ENCODE data around the gene CALY.
"Not testable (repeated sequence)": the region's sequence is repeated elsewhere in the genome, so short reads cannot be mapped to it uniquely, and the experiment has no call there.

Gene CALY

DNA sequence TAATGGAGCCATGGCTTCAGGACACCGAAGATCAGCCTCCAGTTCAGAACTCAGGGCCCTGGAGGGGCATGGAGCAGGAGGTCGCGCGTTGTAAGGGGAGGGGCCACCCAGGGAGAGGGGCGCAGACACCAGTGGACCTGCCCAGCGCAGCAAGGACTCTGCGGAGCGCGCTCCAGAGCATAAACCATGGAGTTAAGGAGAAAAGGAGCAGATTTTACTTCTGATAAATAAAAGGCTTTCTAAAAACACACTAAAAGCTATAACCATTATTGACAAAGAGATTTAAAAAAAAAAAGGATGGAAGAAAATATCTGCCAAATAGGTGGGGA is 10.5 kb downstream of the CALY start:
- H3K27ac ChIP-seq: peak overlapping the region; percentile 78; the same call in 1 of the 2 replicates
- no peak for TF ChIP-seq ZFX (IDR thresholded peaks at IDR 0.05; ENCODE audit: borderline replicate concordance)
- TF ChIP-seq, protein P1, sequence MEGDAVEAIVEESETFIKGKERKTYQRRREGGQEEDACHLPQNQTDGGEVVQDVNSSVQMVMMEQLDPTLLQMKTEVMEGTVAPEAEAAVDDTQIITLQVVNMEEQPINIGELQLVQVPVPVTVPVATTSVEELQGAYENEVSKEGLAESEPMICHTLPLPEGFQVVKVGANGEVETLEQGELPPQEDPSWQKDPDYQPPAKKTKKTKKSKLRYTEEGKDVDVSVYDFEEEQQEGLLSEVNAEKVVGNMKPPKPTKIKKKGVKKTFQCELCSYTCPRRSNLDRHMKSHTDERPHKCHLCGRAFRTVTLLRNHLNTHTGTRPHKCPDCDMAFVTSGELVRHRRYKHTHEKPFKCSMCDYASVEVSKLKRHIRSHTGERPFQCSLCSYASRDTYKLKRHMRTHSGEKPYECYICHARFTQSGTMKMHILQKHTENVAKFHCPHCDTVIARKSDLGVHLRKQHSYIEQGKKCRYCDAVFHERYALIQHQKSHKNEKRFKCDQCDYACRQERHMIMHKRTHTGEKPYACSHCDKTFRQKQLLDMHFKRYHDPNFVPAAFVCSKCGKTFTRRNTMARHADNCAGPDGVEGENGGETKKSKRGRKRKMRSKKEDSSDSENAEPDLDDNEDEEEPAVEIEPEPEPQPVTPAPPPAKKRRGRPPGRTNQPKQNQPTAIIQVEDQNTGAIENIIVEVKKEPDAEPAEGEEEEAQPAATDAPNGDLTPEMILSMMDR (IDR thresholded peaks at IDR 0.05): no peak

DNA sequence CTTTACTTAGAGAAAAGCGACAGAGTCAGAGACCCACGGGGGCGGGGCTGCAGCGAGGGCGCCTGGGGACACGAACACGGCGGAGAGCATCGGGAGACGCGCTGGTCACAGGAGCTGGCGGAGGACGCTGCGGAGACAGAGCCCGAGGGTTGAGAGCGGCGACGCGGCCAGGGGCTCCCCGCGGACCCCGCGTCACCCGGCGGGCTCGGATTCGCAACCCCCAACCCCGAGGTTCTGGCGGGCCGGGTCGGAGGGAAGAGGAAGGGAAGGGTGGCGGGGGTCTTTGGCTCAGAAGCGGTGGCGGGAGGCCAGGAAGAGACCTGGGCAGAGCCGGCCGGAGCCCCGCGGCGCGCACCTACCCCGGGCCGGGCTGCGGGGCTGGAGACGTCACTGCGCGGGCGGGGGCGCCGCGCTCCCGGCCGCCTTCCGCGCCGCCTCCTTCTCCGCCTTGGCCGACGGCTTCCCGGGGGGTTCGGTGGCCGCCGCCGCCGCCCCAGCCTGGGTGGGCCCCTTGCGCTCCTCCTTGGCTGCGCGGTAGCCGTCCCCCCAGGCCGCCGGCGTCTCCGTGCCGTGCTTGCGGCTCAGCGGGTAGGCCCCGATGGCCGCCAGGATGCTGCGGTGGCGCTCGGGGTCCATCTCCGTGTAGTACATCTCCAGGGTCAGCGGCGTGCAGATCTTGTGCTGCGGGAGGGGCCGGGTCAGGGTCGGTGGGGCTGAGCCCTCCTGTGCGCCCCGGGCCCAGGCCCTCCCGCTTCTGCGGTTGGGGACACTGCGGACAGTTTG is 11.1 kb downstream of the CALY start:
- H3K27ac ChIP-seq: peak overlapping the region; percentile 78
- no peak for TF ChIP-seq ZFX (IDR thresholded peaks at IDR 0.05; ENCODE audit: borderline replicate concordance)
- TF ChIP-seq, protein P1 (IDR thresholded peaks at IDR 0.05): no peak

DNA sequence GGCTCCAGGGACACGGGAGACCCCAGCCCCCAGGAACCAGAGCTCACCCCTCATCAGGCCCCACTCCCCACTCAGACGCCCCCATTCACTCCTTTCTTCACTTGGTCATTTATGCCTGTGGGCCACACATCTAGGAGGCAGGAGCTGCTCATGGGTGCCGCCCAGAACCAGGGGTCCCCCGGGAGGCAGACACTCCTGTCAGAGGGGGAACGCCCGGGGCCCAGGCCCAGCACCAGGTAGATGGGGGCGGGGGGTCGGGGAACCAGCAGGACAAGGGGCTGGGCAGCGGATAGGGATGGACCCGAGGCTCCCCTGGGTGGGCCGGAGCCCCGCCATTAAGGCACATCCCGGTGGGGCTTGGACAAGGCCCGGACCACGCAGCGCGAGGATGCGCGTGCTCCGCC is 11.8 kb downstream of the CALY start:
- TF ChIP-seq, protein P1 (IDR thresholded peaks at IDR 0.05): no peak
- no peak for TF ChIP-seq ZFX (IDR thresholded peaks at IDR 0.05; ENCODE audit: borderline replicate concordance)
- peak overlapping the region; percentile 78 for H3K27ac ChIP-seq

DNA sequence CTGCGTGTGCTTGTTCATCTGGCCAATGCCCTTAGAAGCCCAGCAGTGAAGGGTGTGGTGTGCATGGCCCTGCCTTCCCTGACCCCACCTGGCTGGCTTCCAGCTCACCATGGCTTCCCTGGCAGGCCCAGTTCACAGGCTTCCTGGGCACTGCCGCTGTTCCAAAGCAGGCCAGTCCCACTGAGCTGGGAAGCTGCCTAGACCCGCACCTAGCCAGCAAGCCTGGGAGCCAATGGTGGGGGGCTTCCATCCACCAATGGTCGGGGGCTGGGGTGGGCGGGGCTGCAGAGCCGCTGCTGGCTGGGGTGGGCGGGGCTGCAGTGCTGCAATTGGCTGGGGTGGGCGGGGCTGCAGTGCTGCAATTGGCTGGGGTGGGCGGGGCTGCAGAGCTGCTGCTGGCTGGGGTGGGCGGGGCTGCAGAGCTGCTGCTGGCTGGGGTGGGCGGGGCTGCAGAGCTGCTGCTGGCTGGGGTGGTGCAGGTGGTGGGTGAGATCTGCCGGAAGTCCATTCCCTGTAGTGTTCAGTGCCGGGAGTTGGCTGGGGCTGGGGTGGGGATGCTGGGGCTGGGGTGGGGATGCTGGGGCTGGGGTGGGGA is 12.4 kb downstream of the CALY start:
- no peak for TF ChIP-seq ZFX (IDR thresholded peaks at IDR 0.05; ENCODE audit: borderline replicate concordance)
- TF ChIP-seq, protein P1 (IDR thresholded peaks at IDR 0.05): no peak
- peak overlapping the region; percentile 78 for H3K27ac ChIP-seq

DNA sequence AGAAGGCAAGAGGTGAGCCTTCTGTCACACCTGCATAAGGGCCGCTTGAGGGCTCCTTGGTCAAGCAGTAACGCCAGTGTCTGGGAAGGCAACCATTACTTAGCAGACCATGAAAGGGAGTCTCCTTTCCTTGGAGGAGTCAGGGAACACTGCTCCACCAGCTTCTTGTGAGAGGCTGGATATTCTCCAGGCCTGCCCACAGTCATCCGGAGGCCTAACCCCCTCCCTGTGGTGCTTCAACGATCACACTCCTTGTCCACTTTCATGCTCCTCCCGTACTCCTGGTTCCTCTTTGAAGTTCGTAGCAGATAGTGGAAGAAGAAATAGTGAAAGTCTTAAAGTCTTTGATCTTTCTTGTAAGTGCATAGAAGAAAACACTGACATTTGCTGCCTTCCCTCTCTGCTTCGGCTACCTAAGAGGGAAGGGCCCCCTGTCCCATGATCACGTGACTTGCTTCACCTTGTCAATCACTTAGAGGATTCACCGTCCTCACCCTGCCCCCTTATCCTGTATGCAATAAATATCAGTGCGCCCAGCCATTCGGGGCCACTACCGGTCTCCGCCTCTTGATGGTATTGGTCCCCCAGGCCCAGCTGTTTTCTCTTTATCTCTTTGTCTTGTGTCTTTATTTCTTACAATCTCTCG is 14.5 kb downstream of the CALY start:
- H3K27ac ChIP-seq: not testable (repeated sequence)

DNA sequence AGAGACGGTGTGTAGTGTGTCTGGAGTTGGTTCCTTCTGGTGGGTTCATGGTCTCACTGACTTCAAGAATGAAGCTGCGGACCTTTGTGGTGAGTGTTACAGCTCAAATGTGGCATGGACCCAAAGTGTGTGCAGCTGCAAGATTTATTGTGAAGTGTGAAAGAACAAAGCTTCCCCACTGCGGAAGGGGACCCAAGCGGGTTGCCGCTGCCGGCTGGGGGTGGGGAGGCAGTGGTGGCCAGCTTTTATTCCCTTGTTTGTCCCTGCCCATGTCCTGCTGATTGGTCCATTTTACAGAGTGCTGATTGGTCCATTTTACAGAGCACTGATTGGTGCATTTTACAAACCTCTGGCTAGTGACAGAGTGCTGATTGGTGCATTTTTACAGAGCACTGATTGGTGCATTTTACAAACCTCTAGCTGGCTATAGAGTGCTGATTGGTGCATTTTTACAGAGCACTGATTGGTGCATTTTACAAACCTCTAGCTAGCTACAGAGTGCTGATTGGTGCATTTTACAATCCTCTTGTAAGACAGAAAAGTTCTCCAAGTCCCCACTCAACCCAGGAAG is 15.8 kb downstream of the CALY start:
- H3K27ac ChIP-seq: not testable (repeated sequence)

DNA sequence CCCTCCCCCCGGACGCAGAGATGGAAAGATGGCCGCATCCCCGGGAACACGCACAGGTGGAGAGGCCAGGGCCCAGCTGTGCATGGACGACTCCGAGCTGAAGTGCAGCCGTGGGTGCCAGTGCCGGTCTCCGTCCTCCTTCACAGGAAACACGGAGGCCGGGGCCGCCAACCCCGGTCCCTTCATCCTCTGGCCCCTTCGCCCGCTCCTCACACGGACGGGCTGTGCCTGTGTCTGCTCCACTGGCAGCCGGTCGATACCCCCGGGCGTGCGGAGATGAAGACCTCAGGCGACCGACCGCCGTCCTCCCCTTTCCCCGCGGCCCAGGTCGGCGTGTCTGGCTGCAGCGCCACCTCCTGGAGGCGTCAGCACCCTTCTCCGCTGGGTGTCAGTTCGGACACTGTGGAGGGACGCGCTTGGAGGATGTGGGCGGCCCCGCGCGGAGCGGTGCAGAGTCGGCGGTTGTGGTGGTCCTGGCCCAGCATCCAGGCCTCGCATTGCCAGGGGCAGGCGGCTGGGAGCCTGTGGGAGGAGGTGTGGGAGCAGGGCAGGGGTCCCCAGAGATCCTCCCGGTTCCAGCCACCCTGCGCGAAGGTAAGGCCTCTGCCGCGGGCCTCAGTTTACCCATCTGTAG is 18.1 kb downstream of the CALY start:
- H3K27ac ChIP-seq: peak overlapping the region; percentile 52
- no peak for TF ChIP-seq ZFX (IDR thresholded peaks at IDR 0.05; ENCODE audit: borderline replicate concordance)
- TF ChIP-seq, protein P1 (IDR thresholded peaks at IDR 0.05): peak; percentile 94

DNA sequence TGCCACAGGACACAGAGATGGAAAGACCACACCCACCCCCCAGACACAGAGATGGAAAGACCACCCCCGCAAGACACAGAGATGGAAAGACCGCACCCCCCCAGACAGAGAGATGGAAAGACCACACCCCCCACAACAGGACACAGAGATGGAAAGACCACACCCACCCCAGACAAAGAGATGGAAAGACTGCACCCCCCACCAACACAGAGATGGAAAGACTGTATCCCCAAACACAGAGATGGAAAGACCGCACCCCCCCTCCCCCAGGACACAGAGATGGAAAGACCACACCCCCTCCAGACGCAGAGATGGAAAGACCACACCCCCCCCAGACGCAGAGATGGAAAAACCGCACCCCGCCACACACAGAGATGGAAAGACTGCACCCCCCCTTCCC is 20.0 kb downstream of the CALY start:
- no peak overlapping the region for H3K27ac ChIP-seq
- TF ChIP-seq ZFX (IDR thresholded peaks at IDR 0.05; ENCODE audit: borderline replicate concordance): no peak
- TF ChIP-seq, protein P1 (IDR thresholded peaks at IDR 0.05): no peak

Measured in 22Rv1 (cell line).